Epithelial cell of esophagus (primary cell): Measurements from ENCODE around the gene ADGRL3.

ENCODE experiments used
- DNase-seq: peaks from one replicate; pipeline ENCODE4 v3.0.0; 2010; ENCODE audit warnings: low read depth
- H3K4me3 ChIP-seq: 2 replicates; pipeline ENCODE4 v1.5.1; 2011; ENCODE audit warnings: mild to moderate bottlenecking, low read length, control low read depth
- CTCF ChIP-seq: IDR thresholded peaks from 2 replicates; pipeline ENCODE4 v1.5.1; 2011; ENCODE audit warnings: low read depth, mild to moderate bottlenecking, low read length, control low read depth, inconsistent platforms; ENCODE audit not compliant: insufficient read depth; ENCODE audit errors: missing control alignments

The ADGRL3 gene

GRCh38 chr4:61180405-61180804, 19.7 kb upstream of the ADGRL3 start:
- DNase-seq, result no peak
- no peak for TF ChIP-seq CTCF
- H3K4me3 ChIP-seq, result no peak overlapping the region

DNA sequence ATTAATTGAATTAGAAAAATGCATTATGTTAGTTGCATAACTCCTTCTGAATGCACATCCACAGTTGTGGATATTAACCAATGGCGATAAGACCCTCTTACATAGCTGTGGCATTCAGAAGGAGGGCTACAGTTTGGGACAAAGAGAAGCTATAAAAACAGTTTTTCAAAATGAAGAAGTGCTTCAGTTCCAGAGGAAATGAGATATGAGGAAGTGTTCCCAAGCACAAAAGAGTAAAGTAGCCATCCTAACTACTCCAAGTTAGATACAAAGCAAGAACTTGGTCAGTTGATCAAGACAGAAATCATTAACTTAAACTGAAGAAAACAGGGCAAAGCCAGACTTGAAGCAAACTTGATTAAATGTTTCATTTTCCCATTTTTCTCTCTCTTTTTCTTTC, 17.2 kb upstream of the ADGRL3 start:
- no peak overlapping the region for H3K4me3 ChIP-seq
- TF ChIP-seq CTCF, result no peak
- no peak for DNase-seq

DNA sequence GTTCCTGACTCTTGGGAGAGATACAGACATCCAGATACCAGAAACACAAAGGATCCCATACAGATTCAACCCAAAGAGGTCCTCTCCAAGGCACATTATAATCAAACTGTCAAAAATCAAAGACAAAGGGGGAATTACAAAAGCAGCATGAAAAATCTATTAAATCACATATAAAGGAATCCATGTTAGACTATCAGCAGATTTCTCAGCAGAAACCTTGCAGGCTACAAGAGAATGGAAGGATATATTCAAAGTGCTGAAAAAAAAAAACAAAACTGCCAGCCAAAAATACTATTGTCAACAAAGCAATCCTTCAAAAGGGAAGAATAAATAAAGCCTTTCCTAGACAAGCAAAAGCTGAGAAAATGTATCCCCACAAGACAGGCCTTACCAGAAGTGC, 14.8 kb upstream of the ADGRL3 start:
- no peak for DNase-seq
- no peak for TF ChIP-seq CTCF
- H3K4me3 ChIP-seq, result no peak overlapping the region

GRCh38 chr4:61192392-61192791, 7.7 kb upstream of the ADGRL3 start:
- DNase-seq, result no peak
- no peak overlapping the region for H3K4me3 ChIP-seq

GRCh38 chr4:61193863-61194262, 6.3 kb upstream of the ADGRL3 start:
- H3K4me3 ChIP-seq, result no peak overlapping the region
- peak; percentile 38 for DNase-seq
- TF ChIP-seq CTCF, result no peak

More at GRCh38 chr4:61192392-61192791, 7.7 kb upstream of the ADGRL3 start:
- TF ChIP-seq CTCF, result no peak

- TF ChIP-seq CTCF, result no peak
- no peak for DNase-seq
- H3K4me3 ChIP-seq, result no peak overlapping the region
Observed at GRCh38 chr4:61194571-61194970, 5.6 kb upstream of the ADGRL3 start.

- no peak overlapping the region for H3K4me3 ChIP-seq
- DNase-seq, result peak; percentile 30
- no peak for TF ChIP-seq CTCF
Observed at GRCh38 chr4:61195101-61195500, 5.0 kb upstream of the ADGRL3 start.
